BJ (cell line): ENCODE results near the gene RFPL2. TPM values are rescaled to one million over a fixed set of nuclear protein-coding genes. Genes with fewer than 3 reads are reported as not detected.
"Not testable (repeated sequence)": the region's sequence is repeated elsewhere in the genome, so short reads cannot be mapped to it uniquely, and the experiment has no call there.

Experiments used
- CTCF ChIA-PET: fragments of 350-600 bp; formaldehyde crosslinking; extraction: SDS; loops from one replicate; lab custom pipeline; 2021; ENCODE audit warnings: antibody characterized with exemption, inconsistent platforms; lab: Yijun Ruan, JAX
- POLR2A ChIA-PET: fragments of 300-600 bp; sonication (Branson Sonifier 250); formaldehyde crosslinking; extraction: SDS; loops from one replicate; lab custom pipeline; 2021; ENCODE audit warnings: antibody characterized with exemption; lab: Charles Lee
- DNase-seq: peaks from one replicate; pipeline ENCODE4 v3.0.0-alpha.2; 2011; ENCODE audit warnings: low read depth
- H3K27me3 ChIP-seq: 2 replicates; pipeline ENCODE4 v1.6.0; 2011; ENCODE audit warnings: low read length; ENCODE audit not compliant: control insufficient read depth, insufficient read depth
- H3K36me3 ChIP-seq: 2 replicates; pipeline ENCODE4 v1.5.1; 2011; ENCODE audit warnings: low read length; ENCODE audit not compliant: control insufficient read depth, insufficient read depth
- H3K4me3 ChIP-seq: 2 replicates; pipeline ENCODE4 v1.5.1; 2011; ENCODE audit warnings: low read depth, mild to moderate bottlenecking, control low read depth, low read length
- polyA plus RNA-seq: library from polyadenylated mRNA; depleted of rRNA; stranded (reverse); fragments of >200 nt; gene quantifications from 2 replicates; pipeline ENCODE4 v1.2.3, GENCODE V29; 2011
- TF ChIP-seq, protein P1 (sequence below): IDR thresholded peaks from 2 replicates; pipeline ENCODE4 v1.5.1; 2011; ENCODE audit warnings: low read depth, mild to moderate bottlenecking, control low read depth, inconsistent platforms, low read length, moderate library complexity; ENCODE audit not compliant: insufficient read depth

RFPL2 gene
- polyA plus RNA-seq, 1 experiment, result not detected

DNA sequence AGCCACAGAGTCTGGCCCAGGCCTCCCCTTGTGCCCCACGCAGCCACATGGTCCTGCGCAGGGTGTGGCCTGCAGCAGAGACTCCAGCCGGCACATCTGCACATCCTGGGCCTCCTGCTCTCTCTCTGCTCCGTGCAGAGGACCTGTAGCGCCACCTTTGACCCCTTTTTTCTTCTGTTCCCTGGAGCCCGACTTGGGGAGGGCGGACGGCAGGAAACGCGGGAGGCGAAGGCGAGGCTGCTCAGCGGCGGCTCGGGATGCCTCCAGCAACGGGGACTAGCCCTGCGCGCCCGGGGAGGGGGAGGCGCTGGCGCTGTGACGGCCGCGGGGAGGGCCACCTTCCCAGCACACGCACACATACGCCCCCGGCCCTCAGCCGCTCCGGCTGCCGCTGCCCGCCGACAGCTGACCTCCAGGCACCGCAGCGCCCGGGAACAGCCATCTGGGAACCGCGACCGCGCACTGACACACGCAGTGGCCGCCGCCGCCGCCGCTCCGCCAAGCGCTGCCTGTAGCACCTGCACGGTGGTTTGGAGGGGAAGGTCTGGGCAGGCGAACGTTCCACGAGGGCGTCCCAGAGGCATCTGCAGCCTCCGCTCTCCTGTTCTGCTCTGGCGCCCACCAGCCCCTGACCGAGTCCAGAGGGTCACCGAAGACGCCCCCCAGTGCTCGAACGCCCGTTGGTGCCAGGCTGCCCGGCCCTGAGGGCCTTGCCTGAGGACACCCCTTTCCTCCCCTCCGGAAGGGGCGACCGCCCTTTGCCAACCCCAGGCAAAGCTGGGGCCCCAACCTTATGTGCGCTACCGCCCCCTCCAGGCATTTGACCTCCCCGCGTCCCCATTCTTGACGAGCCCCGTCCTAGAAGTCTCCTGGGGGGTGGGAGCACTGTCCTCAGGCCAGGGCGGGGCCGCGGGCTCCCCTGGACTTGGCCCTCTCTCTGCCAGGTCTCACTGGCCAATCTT lies 28.9 kb downstream of the RFPL2 start:
- peaks cover 6% of the 10 kb centered on the region; the same call in 1 of the 2 replicates for H3K27me3 ChIP-seq
- no peak for DNase-seq
- no peak overlapping the region for H3K4me3 ChIP-seq
- H3K36me3 ChIP-seq, result no peaks in the 10 kb centered on the region
- TF ChIP-seq, protein P1, sequence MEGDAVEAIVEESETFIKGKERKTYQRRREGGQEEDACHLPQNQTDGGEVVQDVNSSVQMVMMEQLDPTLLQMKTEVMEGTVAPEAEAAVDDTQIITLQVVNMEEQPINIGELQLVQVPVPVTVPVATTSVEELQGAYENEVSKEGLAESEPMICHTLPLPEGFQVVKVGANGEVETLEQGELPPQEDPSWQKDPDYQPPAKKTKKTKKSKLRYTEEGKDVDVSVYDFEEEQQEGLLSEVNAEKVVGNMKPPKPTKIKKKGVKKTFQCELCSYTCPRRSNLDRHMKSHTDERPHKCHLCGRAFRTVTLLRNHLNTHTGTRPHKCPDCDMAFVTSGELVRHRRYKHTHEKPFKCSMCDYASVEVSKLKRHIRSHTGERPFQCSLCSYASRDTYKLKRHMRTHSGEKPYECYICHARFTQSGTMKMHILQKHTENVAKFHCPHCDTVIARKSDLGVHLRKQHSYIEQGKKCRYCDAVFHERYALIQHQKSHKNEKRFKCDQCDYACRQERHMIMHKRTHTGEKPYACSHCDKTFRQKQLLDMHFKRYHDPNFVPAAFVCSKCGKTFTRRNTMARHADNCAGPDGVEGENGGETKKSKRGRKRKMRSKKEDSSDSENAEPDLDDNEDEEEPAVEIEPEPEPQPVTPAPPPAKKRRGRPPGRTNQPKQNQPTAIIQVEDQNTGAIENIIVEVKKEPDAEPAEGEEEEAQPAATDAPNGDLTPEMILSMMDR, result no peak
- POLR2A ChIA-PET, result no interaction called here
- CTCF ChIA-PET, result no interaction called here

DNA sequence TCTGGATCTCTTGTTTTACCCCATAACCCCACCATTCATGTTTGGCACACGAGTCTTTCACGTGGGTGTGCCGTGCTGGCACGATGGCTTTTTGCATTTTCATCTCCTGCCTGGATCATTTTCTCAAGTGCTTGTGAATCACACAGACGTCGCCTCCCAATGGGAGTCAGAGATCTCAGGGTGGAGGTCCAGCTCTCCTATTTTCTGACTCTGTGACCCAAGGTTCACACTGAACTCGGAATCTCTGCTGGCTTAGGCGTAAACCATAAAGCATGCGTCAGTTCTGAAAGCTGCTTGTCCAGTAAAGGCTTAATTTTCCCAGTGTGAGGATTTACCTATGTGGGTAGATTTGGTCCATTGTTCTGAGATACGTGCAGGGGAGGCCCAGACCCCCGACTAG lies 29.8 kb downstream of the RFPL2 start:
- ChIA-PET CTCF (no interaction called here), POLR2A (no interaction called here)

DNA sequence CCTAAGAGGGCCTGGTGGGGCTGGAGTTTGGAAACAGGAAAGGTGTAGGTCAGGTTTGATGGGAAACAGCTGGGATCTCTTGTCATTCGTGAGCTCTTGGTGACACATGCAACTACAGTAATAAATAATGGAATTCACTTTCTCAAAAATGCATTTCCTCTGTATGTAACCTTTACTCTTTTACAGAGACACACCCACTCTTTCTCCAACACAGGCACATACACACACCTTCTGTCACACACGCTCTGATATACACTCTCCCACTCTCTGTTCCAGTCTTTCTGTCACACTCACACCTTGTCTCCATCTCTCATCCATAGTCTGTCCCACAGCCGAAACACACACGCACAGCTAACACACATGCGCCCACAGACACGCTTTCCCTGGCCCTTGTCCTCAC lies 39.2 kb downstream of the RFPL2 start:
- CTCF ChIA-PET, result no interaction called here
- TF ChIP-seq, protein P1, result no peak
- POLR2A ChIA-PET, result no interaction called here
- no peak for DNase-seq
- no peaks in the 10 kb centered on the region; the same call in 1 of the 2 replicates for H3K27me3 ChIP-seq
- no peaks in the 10 kb centered on the region for H3K36me3 ChIP-seq
- H3K4me3 ChIP-seq, result no peak overlapping the region

More for the DNA sequence above, 29.8 kb downstream of the RFPL2 start:
- Histone ChIP-seq H3K27me3 (peaks cover 6% of the 10 kb centered on the region; the same call in 1 of the 2 replicates), H3K4me3 (no peak overlapping the region), H3K36me3 (no peaks in the 10 kb centered on the region)
- DNase-seq, result no peak
- TF ChIP-seq, protein P1, result no peak

DNA sequence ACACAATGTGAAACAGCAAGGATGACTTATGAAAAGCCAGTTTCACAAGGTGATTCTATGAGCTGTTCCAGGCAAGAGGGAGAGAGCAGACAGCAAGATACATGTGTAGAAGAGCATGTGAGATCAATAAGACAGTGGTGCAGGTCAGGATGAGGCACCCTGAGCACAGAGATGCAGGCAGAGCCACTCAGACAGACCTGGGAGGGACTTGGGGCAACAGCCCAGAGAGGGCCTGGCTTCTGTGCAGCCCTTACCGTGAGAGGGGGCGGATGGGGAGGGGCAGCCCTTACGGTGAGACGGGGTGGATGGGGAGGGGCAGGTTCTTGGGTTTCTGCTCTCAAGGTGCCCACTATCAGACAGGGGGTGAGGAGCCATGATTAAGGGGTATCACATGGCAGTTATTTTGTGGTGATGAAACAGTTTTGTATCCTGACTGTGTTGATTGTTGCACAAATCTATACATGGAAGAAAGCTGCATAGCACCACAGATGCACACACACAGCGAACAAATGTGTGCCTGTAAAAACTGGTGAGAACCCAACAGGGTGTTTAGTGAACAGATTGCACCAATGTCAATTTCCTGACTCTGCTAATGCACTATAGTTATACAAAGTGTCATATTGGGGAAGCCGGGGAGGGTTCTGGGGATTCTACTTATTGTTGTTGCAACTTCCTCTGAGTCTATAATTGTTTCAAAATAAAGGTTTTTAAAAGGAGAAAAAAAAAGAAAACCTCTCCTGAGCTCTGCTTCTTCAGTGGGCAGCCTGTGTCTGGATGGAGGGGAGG lies 40.6 kb downstream of the RFPL2 start:
- H3K27me3 ChIP-seq, result no peaks in the 10 kb centered on the region; the same call in 1 of the 2 replicates
- ChIA-PET CTCF (no interaction called here), POLR2A (no interaction called here)
- H3K36me3 ChIP-seq, result no peaks in the 10 kb centered on the region
- no peak for DNase-seq
- TF ChIP-seq, protein P1, result no peak
- H3K4me3 ChIP-seq, result no peak overlapping the region

DNA sequence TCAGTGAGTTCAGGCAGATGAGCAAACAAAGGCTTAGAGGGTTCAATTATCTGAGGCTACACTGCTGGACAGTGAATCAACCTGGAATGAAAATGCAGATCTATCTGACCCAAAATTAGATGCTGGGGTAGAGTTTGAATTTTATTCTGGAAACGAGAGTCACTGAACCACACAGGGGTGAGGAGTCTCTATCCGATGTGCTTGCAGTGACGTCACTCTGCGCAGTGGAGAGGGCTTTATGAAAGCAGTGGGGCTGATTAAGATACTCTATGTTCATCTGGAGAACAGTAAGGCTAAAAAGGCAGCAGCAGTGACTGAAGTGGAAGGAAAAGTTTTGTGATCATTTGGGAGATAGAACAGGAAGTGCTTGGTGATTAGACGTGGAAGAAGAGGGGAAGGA lies 44.5 kb downstream of the RFPL2 start:
- POLR2A ChIA-PET, H3K4me3 ChIP-seq, CTCF ChIA-PET, H3K36me3 ChIP-seq, DNase-seq, H3K27me3 ChIP-seq: not testable (repeated sequence)
